ENCODE measurements around the gene DLX4. TPM values are rescaled to one million over a fixed set of nuclear protein-coding genes. Genes with fewer than 3 reads are reported as not detected.

Gene DLX4
- total RNA-seq, 6 experiments from 2014 or later: not detected

DNA sequence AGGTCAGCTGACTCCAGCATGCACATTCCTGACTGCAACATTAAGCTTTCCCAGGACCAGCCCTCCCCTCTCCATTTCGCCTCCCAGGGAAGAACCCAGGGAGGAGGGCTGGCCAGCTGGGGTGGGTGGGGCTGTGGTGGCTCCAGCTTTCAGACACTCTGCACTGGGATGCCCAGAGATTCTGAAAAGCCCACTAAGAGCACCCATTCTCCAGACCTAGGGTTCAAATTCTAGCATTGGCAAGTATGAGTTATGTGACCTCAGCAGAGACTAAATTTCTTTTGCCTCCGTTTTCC is 18.2 kb downstream of the DLX4 start:
- Histone ChIP-seq H3K36me3 (no peaks in the 10 kb centered on the region), H3K9me3 (no peaks in the 10 kb centered on the region), H3K27ac (no peak overlapping the region), H3K4me3 (no peak overlapping the region), H3K4me1 (no peaks in the 10 kb centered on the region), H3K27me3 (peaks cover 0 to 8% of the 10 kb centered on the region in 2 donors)
- intact Hi-C loops (cut with DNase I): no loop called here
- no CpG with 5 or more reads among the region's 2 CpGs for WGBS (ENCODE audit: insufficient coverage, low coverage, low lambda C conversion rate, missing lambda C conversion rate)
- DNase-seq (peak in 1 of 3 donors; percentile 10), ATAC-seq (no peak)
- TF ChIP-seq, protein P1, sequence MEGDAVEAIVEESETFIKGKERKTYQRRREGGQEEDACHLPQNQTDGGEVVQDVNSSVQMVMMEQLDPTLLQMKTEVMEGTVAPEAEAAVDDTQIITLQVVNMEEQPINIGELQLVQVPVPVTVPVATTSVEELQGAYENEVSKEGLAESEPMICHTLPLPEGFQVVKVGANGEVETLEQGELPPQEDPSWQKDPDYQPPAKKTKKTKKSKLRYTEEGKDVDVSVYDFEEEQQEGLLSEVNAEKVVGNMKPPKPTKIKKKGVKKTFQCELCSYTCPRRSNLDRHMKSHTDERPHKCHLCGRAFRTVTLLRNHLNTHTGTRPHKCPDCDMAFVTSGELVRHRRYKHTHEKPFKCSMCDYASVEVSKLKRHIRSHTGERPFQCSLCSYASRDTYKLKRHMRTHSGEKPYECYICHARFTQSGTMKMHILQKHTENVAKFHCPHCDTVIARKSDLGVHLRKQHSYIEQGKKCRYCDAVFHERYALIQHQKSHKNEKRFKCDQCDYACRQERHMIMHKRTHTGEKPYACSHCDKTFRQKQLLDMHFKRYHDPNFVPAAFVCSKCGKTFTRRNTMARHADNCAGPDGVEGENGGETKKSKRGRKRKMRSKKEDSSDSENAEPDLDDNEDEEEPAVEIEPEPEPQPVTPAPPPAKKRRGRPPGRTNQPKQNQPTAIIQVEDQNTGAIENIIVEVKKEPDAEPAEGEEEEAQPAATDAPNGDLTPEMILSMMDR (IDR thresholded peaks at IDR 0.05): no peak
- no peak for TF ChIP-seq POLR2A (IDR thresholded peaks at IDR 0.05)

DNA sequence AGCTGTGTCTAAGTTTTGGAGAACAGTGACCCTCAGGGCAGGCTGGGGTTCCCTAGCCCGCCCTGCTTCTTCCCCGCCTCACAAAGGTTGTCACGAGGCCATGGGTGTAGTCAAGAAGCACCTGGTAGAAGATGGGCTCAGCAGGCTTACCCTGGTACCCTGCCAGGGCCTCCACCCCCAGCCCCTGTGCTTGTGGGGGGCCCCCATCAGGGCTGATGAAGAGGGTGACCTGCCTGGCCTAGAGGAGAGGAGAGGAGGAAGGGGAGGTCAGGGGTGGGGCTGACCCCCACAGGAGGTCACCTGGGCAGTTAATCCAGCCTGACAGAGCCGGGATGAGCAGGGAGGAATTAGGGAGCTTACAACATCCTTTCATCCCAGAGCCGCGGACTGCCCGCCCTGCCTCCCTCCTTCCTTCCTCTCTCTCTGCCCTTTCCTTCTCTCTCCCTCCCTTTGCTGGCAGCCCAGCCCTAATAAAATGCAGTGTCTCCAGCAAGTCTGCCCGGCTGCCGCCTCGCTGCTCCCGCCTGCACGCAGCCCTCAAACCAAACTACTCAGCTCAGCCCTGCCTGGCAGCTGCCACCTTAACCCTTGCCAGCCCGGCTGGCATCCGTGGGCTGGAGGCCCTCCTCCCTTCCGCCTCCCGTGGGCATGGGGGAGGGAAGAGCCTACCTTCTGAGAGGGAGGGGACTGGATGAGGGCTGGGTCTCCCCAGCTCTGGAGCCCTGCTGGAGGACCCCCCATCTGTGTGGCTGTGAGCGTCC is 18.9 kb downstream of the DLX4 start:
- WGBS (ENCODE audit: insufficient coverage, low coverage, low lambda C conversion rate, missing lambda C conversion rate): 20% methylated on average over 4 of the region's 17 CpGs

DNA sequence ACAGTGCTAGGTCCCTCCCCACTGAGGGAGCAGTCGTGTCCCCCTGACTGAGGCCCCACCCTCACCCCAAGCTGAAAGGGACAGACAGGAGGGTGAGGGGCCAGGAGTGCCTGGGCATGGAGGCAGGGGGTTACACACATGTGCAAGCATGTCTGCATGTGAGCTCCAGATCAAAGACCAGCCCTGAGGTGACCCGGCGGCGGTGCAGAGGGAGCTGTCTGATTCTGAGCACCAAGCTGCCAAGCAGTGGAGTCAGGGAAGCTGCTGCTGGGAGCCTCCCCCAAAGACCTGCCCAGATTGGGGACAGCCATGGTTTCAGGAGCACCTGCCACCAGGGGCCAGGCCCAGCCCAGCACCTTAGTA is 20.5 kb downstream of the DLX4 start:
- intact Hi-C loops (cut with DNase I): no loop called here
- Histone ChIP-seq H3K36me3 (no peaks in the 10 kb centered on the region), H3K4me1 (peaks cover 0 to 10% (median 0%) of the 10 kb centered on the region in 4 donors), H3K9me3 (no peaks in the 10 kb centered on the region), H3K27ac (no peak overlapping the region), H3K27me3 (peaks cover 0 to 24% of the 10 kb centered on the region in 2 donors), H3K4me3 (no peak overlapping the region)
- DNase-seq: peak in 1 of 3 donors; percentile 38
- no peak for ATAC-seq
- no CpG with 5 or more reads among the region's 4 CpGs for WGBS (ENCODE audit: insufficient coverage, low coverage, low lambda C conversion rate, missing lambda C conversion rate)
- TF ChIP-seq, protein P1 (IDR thresholded peaks at IDR 0.05): no peak
- TF ChIP-seq POLR2A (IDR thresholded peaks at IDR 0.05): no peak

More for the DNA sequence above, 18.9 kb downstream of the DLX4 start:
- intact Hi-C loops (cut with DNase I): no loop called here
- TF ChIP-seq, protein P1 (IDR thresholded peaks at IDR 0.05): no peak
- no peak for TF ChIP-seq POLR2A (IDR thresholded peaks at IDR 0.05)
- H3K9me3 ChIP-seq: no peaks in the 10 kb centered on the region
- peaks cover 0 to 8% of the 10 kb centered on the region in 2 donors for H3K27me3 ChIP-seq
- DNase-seq (peak in 1 of 3 donors; percentile 31), ATAC-seq (no peak)
- no peak overlapping the region for H3K27ac ChIP-seq
- H3K36me3 ChIP-seq: no peaks in the 10 kb centered on the region
- no peak overlapping the region for H3K4me3 ChIP-seq
- H3K4me1 ChIP-seq: no peaks in the 10 kb centered on the region

DNA sequence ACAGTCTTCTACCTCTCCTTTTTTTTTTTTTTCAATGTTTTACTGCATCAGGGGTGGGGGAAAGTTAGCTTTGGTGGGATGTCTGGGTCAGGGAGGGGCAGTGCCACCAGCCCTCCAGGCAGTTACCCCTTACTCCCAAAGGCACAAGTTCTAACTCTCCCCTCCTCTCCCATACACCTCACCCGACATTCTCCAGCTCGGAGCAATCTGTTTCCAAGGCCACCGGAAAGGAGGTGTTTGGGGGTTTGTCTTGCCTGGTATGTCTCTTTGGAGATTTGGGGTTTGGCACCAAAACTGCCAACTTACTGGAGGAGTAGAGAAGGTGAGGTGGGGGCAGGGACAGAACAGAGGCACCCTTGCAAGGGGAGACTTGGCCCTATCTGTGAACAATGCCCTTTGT is 21.3 kb downstream of the DLX4 start:
- 26% methylated on average over 3 of the region's 3 CpGs for WGBS (ENCODE audit: insufficient coverage, low coverage, low lambda C conversion rate, missing lambda C conversion rate)
- ATAC-seq (no peak), DNase-seq (peak in 1 of 3 donors; percentile 10)
- no peak overlapping the region for H3K4me3 ChIP-seq
- no peaks in the 10 kb centered on the region for H3K36me3 ChIP-seq
- H3K27me3 ChIP-seq: peaks cover 0 to 29% of the 10 kb centered on the region in 2 donors
- H3K4me1 ChIP-seq: peaks cover 0 to 12% (median 0%) of the 10 kb centered on the region in 4 donors
- no peaks in the 10 kb centered on the region for H3K9me3 ChIP-seq
- TF ChIP-seq, protein P1 (IDR thresholded peaks at IDR 0.05): no peak
- TF ChIP-seq POLR2A (IDR thresholded peaks at IDR 0.05): no peak
- no peak overlapping the region for H3K27ac ChIP-seq
- intact Hi-C loops (cut with DNase I): no loop called here
